Lower leg skin (tissue), 4 donors: ENCODE results near the gene ADGRE1. TPM values are rescaled to one million over a fixed set of nuclear protein-coding genes. Genes with fewer than 3 reads are reported as not detected.

Experiments used
- DNase-seq, 2 donors: peaks; one replicate each; pipeline ENCODE4 v3.0.0-alpha.2; 2019; ENCODE audit warnings: low spot score in 2 of 2
- H3K4me3 ChIP-seq: fragments of 200-600 bp; sonication (generic); 2 replicates; pipeline ENCODE4 v1.5.1; 2017; ENCODE audit warnings: mild to moderate bottlenecking, low read depth; ENCODE audit not compliant: poor library complexity, severe bottlenecking
- CTCF ChIP-seq, 3 donors: fragments of 450-650 bp; IDR thresholded peaks; one replicate each; pipeline ENCODE4 v1.5.1; 2016; ENCODE audit warnings: antibody characterized with exemption in 3 of 3, mild to moderate bottlenecking in 3 of 3, moderate library complexity in 2 of 3
- POLR2A ChIP-seq, 2 donors: fragments of 450-650 bp; IDR thresholded peaks; one replicate each; pipeline ENCODE4 v1.6.1; 2016 to 2017; ENCODE audit warnings: antibody characterized with exemption in 2 of 2, mild to moderate bottlenecking in 1 of 2, moderate library complexity in 1 of 2
- WGBS, 2 donors: methylation state at CpG; one replicate each; pipeline ENCODE4 v1.1.5; 2018; 5-methylcytosine and 5-hydroxymethylcytosine counted together
- intact Hi-C: fragments of 100-400 bp; cut with DNase I; formaldehyde crosslinking; loops from one replicate; pipeline ENCODE4 v1.15.0; 2023; ENCODE audit warnings: low total_unique reads
- total RNA-seq, 4 donors: library from RNA; depleted of rRNA; stranded (reverse); fragments of >200 nt; gene quantifications; one replicate each; pipeline ENCODE4 v1.1.0, GENCODE V29; 2016

The ADGRE1 gene
- total RNA-seq, 4 donors from 2014 or later = 0.25 TPM; not detected in 3

DNA sequence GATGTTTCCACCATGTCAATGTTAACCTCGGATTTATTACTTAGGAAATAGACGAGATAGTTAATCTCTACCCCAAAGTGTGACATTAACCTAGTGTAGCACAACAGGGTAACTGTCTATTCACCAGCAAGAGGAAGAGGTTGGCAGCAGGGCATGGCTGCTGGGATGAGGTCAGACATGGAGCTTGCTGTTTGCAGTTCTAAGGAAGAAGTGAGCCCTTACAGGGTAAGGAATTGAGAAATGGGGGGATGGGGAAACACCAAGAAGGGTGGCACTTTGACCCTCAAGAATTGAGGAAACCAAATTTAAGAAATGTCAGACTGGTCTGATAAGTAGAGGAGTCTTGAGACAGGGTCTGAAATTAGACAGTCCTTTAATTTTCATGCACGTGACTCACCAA, 71.4 kb downstream of the ADGRE1 start:
- WGBS, 2 donors = 69 to 72% methylated on average over 3 of the region's 3 CpGs
- DNase-seq = no peak
- intact Hi-C loops = no loop called here
- no peak overlapping the region for H3K4me3 ChIP-seq
- TF ChIP-seq POLR2A (IDR thresholded peaks at IDR 0.05) (no peak), CTCF (IDR thresholded peaks at IDR 0.05) (no peak)

DNA sequence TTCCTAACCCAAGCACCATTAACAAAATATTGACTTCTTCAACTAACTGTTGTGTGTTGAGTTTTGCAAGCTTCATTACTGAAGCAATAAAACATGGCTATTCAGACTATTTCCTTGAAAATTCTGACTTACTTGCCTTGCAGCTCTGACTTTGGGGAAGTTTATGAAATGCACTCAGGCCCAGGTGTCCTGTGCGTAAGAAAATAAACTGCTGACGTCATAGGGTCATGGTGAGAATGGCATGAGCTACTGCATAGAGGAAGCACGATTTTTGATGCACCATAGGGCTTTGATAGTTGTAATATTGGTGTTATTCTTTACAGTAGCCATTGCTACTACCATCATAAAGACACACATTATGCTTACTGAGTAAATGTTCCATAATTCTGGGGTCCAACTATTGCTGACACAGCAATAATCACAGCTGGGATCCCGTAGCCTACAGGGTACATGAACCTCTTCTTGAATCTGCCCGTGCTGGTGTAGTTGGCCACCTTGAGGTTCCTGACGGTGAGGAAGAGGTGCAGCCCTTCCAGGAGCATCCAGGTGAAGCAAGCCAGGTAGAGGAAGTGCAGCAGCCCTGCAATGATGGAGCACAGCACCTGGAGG, 76.0 kb downstream of the ADGRE1 start:
- no peak for TF ChIP-seq CTCF (IDR thresholded peaks at IDR 0.05)
- no peak for TF ChIP-seq POLR2A (IDR thresholded peaks at IDR 0.05)
- DNase-seq = no peak
- no peak overlapping the region for H3K4me3 ChIP-seq
- intact Hi-C loops = no loop called here
- 70 to 76% methylated on average over 6 of the region's 6 CpGs for WGBS, 2 donors

- TF ChIP-seq CTCF (IDR thresholded peaks at IDR 0.05) = no peak
- TF ChIP-seq POLR2A (IDR thresholded peaks at IDR 0.05) = no peak
- no peak overlapping the region for H3K4me3 ChIP-seq
- 55 to 64% methylated on average over 4 of the region's 4 CpGs for WGBS, 2 donors
- no peak for DNase-seq
- intact Hi-C loops = no loop called here
These were observed 76.6 kb downstream of the ADGRE1 start for GRCh38 chr19:6963937-6964336.

DNA sequence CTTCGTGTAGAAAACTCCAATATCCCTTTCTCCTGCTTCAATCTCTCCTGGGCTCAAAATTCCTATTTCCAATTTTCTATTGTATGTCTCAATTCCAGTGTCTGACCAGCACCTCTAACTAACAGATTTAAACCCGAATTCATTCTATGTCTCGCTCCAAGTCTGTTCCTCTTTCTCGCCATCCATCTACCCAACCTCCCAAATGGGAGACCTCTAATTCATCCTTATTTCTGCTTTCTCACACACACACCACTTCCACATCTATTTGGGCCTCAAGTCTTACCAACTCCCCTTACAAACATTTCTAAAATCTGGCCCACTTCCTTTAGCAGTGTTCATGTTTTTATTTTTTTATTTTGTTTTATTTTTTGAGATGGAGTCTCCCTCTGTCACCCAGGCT, 80.6 kb downstream of the ADGRE1 start:
- intact Hi-C loops = no loop called here
- WGBS, 2 donors = 73 to 77% methylated on average over 4 of the region's 4 CpGs
- no peak for TF ChIP-seq CTCF (IDR thresholded peaks at IDR 0.05)
- no peak for TF ChIP-seq POLR2A (IDR thresholded peaks at IDR 0.05)
- no peak overlapping the region for H3K4me3 ChIP-seq
- no peak for DNase-seq

DNA sequence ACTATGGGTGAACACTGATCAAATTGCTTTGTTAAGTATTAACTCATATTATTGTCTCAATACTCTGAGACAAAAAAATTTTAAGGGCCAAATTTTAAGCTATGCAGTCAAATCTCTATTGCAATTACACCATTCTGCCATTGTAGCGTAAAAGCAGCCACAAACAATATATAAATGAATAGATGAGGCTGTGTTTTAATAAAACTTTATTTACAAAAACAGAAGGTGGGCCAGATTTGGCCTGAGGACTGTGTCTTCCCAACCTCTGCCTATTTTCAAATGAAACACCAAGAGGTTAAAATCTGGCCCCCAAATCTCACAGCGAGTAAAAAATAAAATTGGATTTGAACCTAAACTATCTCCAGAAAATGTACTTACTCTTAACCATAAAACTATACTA, 82.1 kb downstream of the ADGRE1 start:
- no peak for TF ChIP-seq POLR2A (IDR thresholded peaks at IDR 0.05)
- no peak for TF ChIP-seq CTCF (IDR thresholded peaks at IDR 0.05)
- H3K4me3 ChIP-seq = no peak overlapping the region
- WGBS, 2 donors = 75 to 80% methylated on average over 2 of the region's 2 CpGs
- intact Hi-C loops = no loop called here
- DNase-seq = no peak

DNA sequence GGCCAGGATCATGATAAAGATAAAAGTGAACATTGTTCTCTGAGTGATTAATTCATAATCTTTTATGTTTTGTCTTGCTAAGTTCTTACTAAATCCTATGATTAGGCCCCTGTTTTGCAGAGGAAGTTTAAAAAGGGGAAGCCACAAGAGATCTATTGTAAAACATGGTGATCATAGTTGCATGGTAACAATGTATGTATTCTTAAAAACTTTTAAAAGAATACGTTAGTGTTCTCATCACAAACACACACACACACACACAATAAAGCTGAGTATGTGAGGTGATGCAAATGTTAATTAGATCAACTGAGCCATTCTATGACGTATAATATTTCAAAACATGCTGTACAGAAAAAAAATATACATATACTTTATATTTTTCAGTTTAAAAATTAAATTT, 82.6 kb downstream of the ADGRE1 start:
- TF ChIP-seq CTCF (IDR thresholded peaks at IDR 0.05) (no peak), POLR2A (IDR thresholded peaks at IDR 0.05) (no peak)
- intact Hi-C loops = no loop called here
- no peak for DNase-seq
- 52 to 62% methylated on average over 2 of the region's 2 CpGs for WGBS, 2 donors
- H3K4me3 ChIP-seq = no peak overlapping the region
